H1 (cell line): ENCODE measurements around the gene UBE2F. TPM values are rescaled to one million over a fixed set of nuclear protein-coding genes. Genes with fewer than 3 reads are reported as not detected.

Source experiments
- CTCF ChIA-PET: fragments of 300-600 bp; sonication (Branson Sonifier 250); formaldehyde crosslinking; loops from one replicate; lab custom pipeline; 2021; ENCODE audit not compliant: partially characterized antibody; lab: Charles Lee
- POLR2A ChIA-PET: fragments of 300-600 bp; sonication (Branson Sonifier 250); formaldehyde crosslinking; loops from one replicate; lab custom pipeline; 2021; ENCODE audit warnings: inconsistent platforms; ENCODE audit not compliant: partially characterized antibody; lab: Charles Lee
- DNase-seq, 2 experiments: peaks; one replicate each; pipeline versions ENCODE4 v3.0.0 to v3.0.0-alpha.2; 2010 to 2022; ENCODE audit warnings: low spot score in 2 of 2, low read depth in 1 of 2, mixed read lengths in 1 of 2
- FAIRE-seq: peaks from 2 replicates; lab custom pipeline; 2011; peaks lifted over from hg19 to GRCh38; lab: Jason Lieb, UNC
- H2AFZ ChIP-seq: 2 replicates; pipeline ENCODE4 v1.8.1; 2012; ENCODE audit warnings: low read length, inconsistent platforms
- H2AK5ac ChIP-seq: 2 replicates; pipeline ENCODE4 v1.6.1; 2013; ENCODE audit warnings: low read depth, low read length
- H2BK120ac ChIP-seq: replicated peaks from 2 replicates; pipeline ENCODE3; 2013; ENCODE audit warnings: low read depth, low read length, inconsistent platforms
- H2BK12ac ChIP-seq: 2 replicates; pipeline ENCODE4 v1.6.1; 2013; ENCODE audit warnings: low read depth, low read length
- H2BK15ac ChIP-seq: 2 replicates; pipeline ENCODE4 v1.6.1; 2013; ENCODE audit warnings: low read length
- H2BK20ac ChIP-seq: 2 replicates; pipeline ENCODE4 v1.6.1; 2013; ENCODE audit warnings: low read length
- H2BK5ac ChIP-seq: 2 replicates; pipeline ENCODE4 v1.6.1; 2013; ENCODE audit warnings: low read depth, low read length
- H3K14ac ChIP-seq: 2 replicates; pipeline ENCODE4 v1.6.1; 2013; ENCODE audit warnings: inconsistent platforms; ENCODE audit not compliant: insufficient read length
- H3K18ac ChIP-seq: 2 replicates; pipeline ENCODE4 v1.6.1; 2013; ENCODE audit warnings: low read length; ENCODE audit errors: extremely low read depth
- H3K23ac ChIP-seq: 2 replicates; pipeline ENCODE4 v1.6.1; 2013; ENCODE audit warnings: inconsistent platforms; ENCODE audit not compliant: insufficient read length
- H3K23me2 ChIP-seq: 2 replicates; pipeline ENCODE4 v1.6.1; 2013; ENCODE audit warnings: low read depth, low read length
- H3K27ac ChIP-seq: 2 replicates; pipeline ENCODE4 v1.6.1; 2011; ENCODE audit warnings: low read depth, low read length, inconsistent platforms
- H3K27me3 ChIP-seq, 4 experiments: replicated peaks in 1 of 4; 1 replicate in 1 of 4; 2 replicates in 3 of 4; pipeline versions ENCODE4 v1.6.1 to v1.8.1; 2011 to 2013; ENCODE audit warnings: low read length in 3 of 4, mild to moderate bottlenecking in 3 of 4, inconsistent platforms in 2 of 4, mixed read lengths in 2 of 4, moderate library complexity in 1 of 4; ENCODE audit not compliant: control insufficient read depth in 3 of 4, insufficient read depth in 3 of 4; ENCODE audit errors: extremely low read depth in 1 of 4
- H3K36me3 ChIP-seq, 4 experiments: 2 replicates each; pipeline versions ENCODE4 v1.6.1 to v1.8.1; 2011 to 2013; ENCODE audit warnings: mild to moderate bottlenecking in 4 of 4, low read length in 3 of 4, moderate library complexity in 2 of 4, control low read depth in 1 of 4, inconsistent platforms in 1 of 4; ENCODE audit not compliant: insufficient read depth in 4 of 4, control insufficient read depth in 2 of 4
- H3K4ac ChIP-seq: replicated peaks from 2 replicates; pipeline ENCODE3; 2013; ENCODE audit warnings: low read length, low read depth, mixed read lengths, inconsistent platforms; ENCODE audit not compliant: insufficient read length
- H3K4me1 ChIP-seq, 4 experiments: replicated peaks in 1 of 4; 1 replicate in 1 of 4; 2 replicates in 3 of 4; pipeline versions ENCODE4 v1.6.1 to v1.8.1; 2011 to 2013; ENCODE audit warnings: low read length in 3 of 4, inconsistent platforms in 2 of 4, mixed read lengths in 1 of 4; ENCODE audit not compliant: insufficient read depth in 4 of 4, control insufficient read depth in 3 of 4
- H3K4me2 ChIP-seq, 2 experiments: 2 replicates each; pipeline versions ENCODE4 v1.6.1 to v1.8.1; 2011 to 2013; ENCODE audit warnings: low read depth in 2 of 2, low read length in 2 of 2, control low read depth in 1 of 2, inconsistent platforms in 1 of 2, mild to moderate bottlenecking in 1 of 2; ENCODE audit not compliant: insufficient read depth in 1 of 2
- H3K4me3 ChIP-seq, 4 experiments: fragments of 200-600, 300-600 bp in 1 of 4; sonication (generic), shearing (Covaris generic), sonication (Bioruptor Twin) in 1 of 4; 2 replicates each; pipeline versions ENCODE4 v1.5.1 to v1.8.1; 2011 to 2016; ENCODE audit warnings: low read length in 4 of 4, low read depth in 3 of 4, control low read depth in 2 of 4, inconsistent platforms in 2 of 4, mild to moderate bottlenecking in 2 of 4, mixed read lengths in 1 of 4, moderate library complexity in 1 of 4; ENCODE audit not compliant: insufficient read depth in 2 of 4; ENCODE audit errors: extremely low read depth in 1 of 4
- H3K56ac ChIP-seq: replicated peaks from 2 replicates; pipeline ENCODE3; 2013; ENCODE audit warnings: low read depth, mild to moderate bottlenecking, mixed read lengths, low read length, inconsistent platforms; ENCODE audit not compliant: insufficient read length
- H3K79me1 ChIP-seq: 2 replicates; pipeline ENCODE4 v1.6.1; 2013; ENCODE audit warnings: low read depth, low read length, control low read depth
- H3K79me2 ChIP-seq, 2 experiments: 2 replicates each; pipeline versions ENCODE4 v1.6.1 to v1.8.1; 2012 to 2013; ENCODE audit warnings: low read length in 2 of 2, mild to moderate bottlenecking in 2 of 2, inconsistent platforms in 1 of 2; ENCODE audit not compliant: insufficient read depth in 2 of 2, control insufficient read depth in 1 of 2
- H3K9ac ChIP-seq, 4 experiments: replicated peaks in 1 of 4; 1 replicate in 1 of 4; 2 replicates in 3 of 4; pipeline versions ENCODE4 v1.6.1 to v1.8.1; 2011 to 2013; ENCODE audit warnings: low read depth in 3 of 4, low read length in 3 of 4, control low read depth in 2 of 4, mild to moderate bottlenecking in 2 of 4, moderate library complexity in 2 of 4, inconsistent platforms in 1 of 4; ENCODE audit errors: extremely low read depth in 1 of 4
- H3K9me3 ChIP-seq, 2 experiments: 2 replicates each; pipeline versions ENCODE4 v1.6.1 to v1.8.1; 2012 to 2013; ENCODE audit warnings: mild to moderate bottlenecking in 2 of 2, moderate library complexity in 2 of 2, control low read depth in 1 of 2, inconsistent platforms in 1 of 2, low read depth in 1 of 2, low read length in 1 of 2, mixed read lengths in 1 of 2; ENCODE audit not compliant: insufficient read depth in 2 of 2
- H4K20me1 ChIP-seq, 2 experiments: replicated peaks in 1 of 2; 2 replicates each; pipeline versions ENCODE3 to v1.8.1; 2011 to 2013; ENCODE audit warnings: inconsistent platforms in 2 of 2, low read length in 2 of 2, mild to moderate bottlenecking in 1 of 2; ENCODE audit not compliant: insufficient read depth in 2 of 2, control insufficient read depth in 1 of 2
- H4K5ac ChIP-seq: 2 replicates; pipeline ENCODE4 v1.6.1; 2013; ENCODE audit warnings: low read length, low read depth, mixed read lengths, inconsistent platforms; ENCODE audit not compliant: insufficient read length
- H4K8ac ChIP-seq: 2 replicates; pipeline ENCODE4 v1.8.0; 2013; ENCODE audit warnings: mild to moderate bottlenecking, moderate library complexity, low read length, inconsistent platforms; ENCODE audit not compliant: insufficient read depth; ENCODE audit errors: extremely low read depth
- H4K91ac ChIP-seq: replicated peaks from 2 replicates; pipeline ENCODE3; 2013; ENCODE audit warnings: low read length, mixed read lengths, inconsistent platforms; ENCODE audit not compliant: insufficient read length
- CBX5 ChIP-seq: fragments of 300-800, 300-1000 bp; sonication (generic); IDR thresholded peaks from 2 replicates; pipeline ENCODE4 v1.7.1; 2016; ENCODE audit warnings: antibody characterized with exemption, low read length, low read depth
- MAFK ChIP-seq: IDR thresholded peaks from 2 replicates; pipeline ENCODE4 v1.6.1; 2012; ENCODE audit warnings: low read depth, mild to moderate bottlenecking, improper control_type of control experiment, low read length
- POLR2AphosphoS5 ChIP-seq: IDR thresholded peaks from 2 replicates; pipeline ENCODE4 v1.6.1; 2011; ENCODE audit warnings: low read depth, low read length
- SIX5 ChIP-seq: IDR thresholded peaks from 2 replicates; pipeline ENCODE4 v1.6.1; 2011; ENCODE audit warnings: mild to moderate bottlenecking, low read depth, low read length
- SRF ChIP-seq: IDR thresholded peaks from 2 replicates; pipeline ENCODE4 v1.6.1; 2011; ENCODE audit warnings: mild to moderate bottlenecking, low read depth, low read length, moderate library complexity
- whole genome bisulfite sequencing, 2 experiments: shearing (Covaris generic) in 1 of 2; methylation state at CpG; one replicate each; pipeline versions ENCODE4 v1.1.6 to v1.1.7; 2013 to 2015; ENCODE audit warnings: low lambda C conversion rate in 2 of 2, mixed read lengths in 2 of 2, inconsistent platforms in 1 of 2, low coverage in 1 of 2, missing lambda C conversion rate in 1 of 2; ENCODE audit not compliant: insufficient replicate concordance in 2 of 2, insufficient coverage in 1 of 2, insufficient read length in 1 of 2; ENCODE audit errors: extremely low coverage in 1 of 2, missing lambda C conversion rate in 1 of 2; 5-methylcytosine and 5-hydroxymethylcytosine counted together
- polyA plus RNA-seq, 7 experiments: library from polyadenylated mRNA; depleted of rRNA in 3 of 7; stranded (reverse) in 5 of 7; unstranded in 2 of 7; fragments of >200 nt in 5 of 7; fragments of 200-250 nt in 2 of 7; gene quantifications; 1 replicate in 5 of 7; 2 replicates in 1 of 7; 4 replicates in 1 of 7; pipeline versions ENCODE4 v1.2.1 to v1.2.3, GENCODE V29; 2011 to 2013; ENCODE audit warnings: missing spikeins in 2 of 7, mixed read lengths in 2 of 7
- total RNA-seq: library from RNA; stranded (reverse); fragmentation: NEBNext Ultra II Directional; extraction: Animal tissue kit (Norgen Biotek cat#: 25700); gene quantifications from 2 replicates; pipeline ENCODE4 v1.2.1, GENCODE V29; 2021

The UBE2F gene
- total and polyA plus RNA-seq, 2 of the 8 experiments (the other 6 are each of a cell fraction or from before 2014, with no cell fraction given): 43.3 to 59.8 TPM

GRCh38 chr2:237964578-237965404 lies 2.0 kb upstream of the UBE2F start:
- no peak overlapping the region for H3K14ac ChIP-seq
- peaks cover 5 to 26% of the 10 kb centered on the region in 2 experiments; a peak in 3 of 4 replicates for H3K79me2 ChIP-seq
- no peak overlapping the region for H4K8ac ChIP-seq
- H3K27ac ChIP-seq: no peak overlapping the region
- no peak overlapping the region for H3K23ac ChIP-seq
- H4K91ac ChIP-seq: no peak overlapping the region
- H3K27me3 ChIP-seq: no peaks in the 10 kb centered on the region
- WGBS, 2 experiments: 90% methylated on average over 11 of the region's 11 CpGs; no CpG with 5 or more reads in 1 of the 2 experiments
- H3K4me2 ChIP-seq: no peak overlapping the region
- no peaks in the 10 kb centered on the region for H3K9me3 ChIP-seq
- ChIA-PET POLR2A (no interaction called here), CTCF (interaction anchor here (0.6 kb wide), 1 partner anchor 23 kb away, joined by 3 read pairs; no protein-coding TSS in a partner anchor)
- peaks cover 16% of the 10 kb centered on the region for H3K79me1 ChIP-seq
- H2BK12ac ChIP-seq: no peak overlapping the region
- H3K4me1 ChIP-seq: peaks cover 0 to 15% (median 5%) of the 10 kb centered on the region in 4 experiments; a peak in 5 of 7 replicates
- peak overlapping the region; percentile 81 for H3K4ac ChIP-seq
- FAIRE-seq (no peak), DNase-seq (no peak)
- no peak overlapping the region for H3K56ac ChIP-seq
- no peak overlapping the region for H2AK5ac ChIP-seq
- H3K9ac ChIP-seq: no peak overlapping the region
- H2AFZ ChIP-seq: no peak overlapping the region
- no peak overlapping the region for H2BK5ac ChIP-seq
- TF ChIP-seq SRF (no peak), POLR2AphosphoS5 (no peak), SIX5 (no peak), CBX5 (no peak), MAFK (no peak)
- H4K20me1 ChIP-seq: peaks cover 10 to 18% of the 10 kb centered on the region in 2 experiments
- no peak overlapping the region for H2BK15ac ChIP-seq
- H3K18ac ChIP-seq: no peak overlapping the region
- H3K4me3 ChIP-seq: no peak overlapping the region
- H4K5ac ChIP-seq: no peak overlapping the region
- peaks cover 12% of the 10 kb centered on the region; the same call in 1 of the 2 replicates for H3K23me2 ChIP-seq
- H3K36me3 ChIP-seq: no peaks in the 10 kb centered on the region
- H2BK120ac ChIP-seq: no peak overlapping the region
- no peak overlapping the region for H2BK20ac ChIP-seq
